Measurements from ENCODE around the gene SKAP1. TPM values are rescaled to one million over a fixed set of nuclear protein-coding genes. Genes with fewer than 3 reads are reported as not detected.

Gene SKAP1
- total RNA-seq, 1 experiment from 2014 or later: not detected

DNA sequence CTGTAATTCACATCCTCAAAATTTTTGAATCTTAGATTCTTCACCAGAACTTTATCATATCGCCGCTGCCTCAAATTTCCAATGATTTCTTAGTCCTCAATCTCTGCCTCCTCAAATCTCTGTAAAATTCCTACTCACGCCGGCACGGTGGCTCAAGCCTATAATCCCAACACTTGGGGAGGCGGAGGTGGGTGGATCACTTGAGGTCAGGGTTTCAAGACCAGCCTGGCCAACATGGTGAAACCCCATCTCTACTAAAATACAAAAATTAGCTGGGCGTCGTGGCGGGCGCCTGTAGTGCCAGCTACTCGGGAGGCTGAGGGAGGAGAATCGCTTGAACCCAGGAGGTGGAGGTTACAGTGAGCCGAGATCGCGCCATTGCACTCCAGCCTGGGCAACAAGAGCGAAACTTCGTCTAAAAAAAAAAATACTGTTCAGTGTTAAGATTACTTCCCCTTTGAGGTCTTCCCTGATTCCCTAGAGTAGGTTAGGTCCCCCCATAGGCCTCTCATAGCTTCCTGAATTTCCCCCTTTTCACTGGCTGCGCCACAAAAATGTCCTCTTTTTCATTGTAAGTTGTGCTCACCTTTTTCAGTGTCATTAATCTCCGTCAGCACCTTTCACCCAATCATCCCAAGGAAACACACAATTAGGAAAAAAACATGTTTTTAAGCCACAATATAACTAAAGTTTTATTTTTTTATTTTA is 327.8 kb downstream of the SKAP1 start:
- ChIA-PET CTCF (interaction anchor here (0.6 to 1.3 kb wide), 3 partner anchors 15 to 468 kb away, joined by 3 to 5 read pairs (median 4); no protein-coding TSS in a partner anchor), POLR2A (interaction anchor here (0.6 to 7.2 kb wide), 4 partner anchors 54 to 452 kb away, joined by 3 to 73 read pairs (median 6); partner anchors contain the start of genes NFE2L1 and PNPO)

DNA sequence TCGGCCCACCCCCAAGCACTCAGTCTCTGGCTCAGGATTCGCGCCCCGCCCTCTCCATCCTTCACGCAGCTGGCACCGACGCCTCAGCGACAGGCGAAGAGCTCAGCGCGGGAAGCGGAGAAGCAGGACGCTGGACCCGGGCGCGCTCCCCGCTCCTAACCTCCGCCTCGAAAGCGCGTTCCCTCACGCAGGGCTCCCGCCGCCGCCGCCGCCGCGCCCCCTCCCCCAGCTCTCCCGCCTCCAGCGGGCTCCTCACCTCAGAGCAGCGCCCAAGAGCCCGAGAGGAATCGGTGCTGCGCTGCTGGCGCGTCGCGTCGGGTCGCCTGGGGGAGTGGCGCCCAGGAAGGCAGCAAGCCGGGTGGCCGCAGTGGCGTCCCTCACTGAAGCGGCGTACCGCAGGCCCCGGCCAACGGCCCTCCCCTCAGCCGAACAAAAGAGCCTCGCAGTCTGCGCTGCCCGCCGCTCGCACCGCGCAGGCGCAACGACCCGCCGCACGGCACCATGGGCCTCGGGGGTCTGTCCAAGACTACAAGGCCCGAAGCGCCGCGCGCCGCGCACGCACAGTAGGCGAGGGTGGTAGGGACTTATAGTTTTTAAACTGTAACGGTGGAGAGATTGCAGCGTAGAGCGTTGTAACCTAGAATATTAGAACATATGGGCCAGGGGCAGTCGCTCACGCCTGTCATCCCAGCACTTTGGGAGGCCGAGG is 328.8 kb downstream of the SKAP1 start, which contains the start of gene CBX1:
Gene CBX1 (minus strand): TSS at position 467 of the 709 bp plus-strand sequence. CDS start 24,474 bp downstream, outside the sequence.
- Mint-ChIP-seq H3K9me3 (ENCODE audit: unreplicated experiment) (no peaks in the 10 kb centered on the region), H3K36me3 (ENCODE audit: insufficient read depth, unreplicated experiment) (no peaks in the 10 kb centered on the region), H3K4me1 (ENCODE audit: insufficient read depth, unreplicated experiment) (peaks cover 10% of the 10 kb centered on the region), H3K27me3 (ENCODE audit: insufficient read depth, unreplicated experiment) (no peaks in the 10 kb centered on the region), H3K27ac (ENCODE audit: low read depth, unreplicated experiment) (peak within 1 kb of the TSS; percentile 20), H3K4me3 (ENCODE audit: unreplicated experiment) (peak within 1 kb of the TSS; percentile 92)
- TF ChIP-seq, protein P1, sequence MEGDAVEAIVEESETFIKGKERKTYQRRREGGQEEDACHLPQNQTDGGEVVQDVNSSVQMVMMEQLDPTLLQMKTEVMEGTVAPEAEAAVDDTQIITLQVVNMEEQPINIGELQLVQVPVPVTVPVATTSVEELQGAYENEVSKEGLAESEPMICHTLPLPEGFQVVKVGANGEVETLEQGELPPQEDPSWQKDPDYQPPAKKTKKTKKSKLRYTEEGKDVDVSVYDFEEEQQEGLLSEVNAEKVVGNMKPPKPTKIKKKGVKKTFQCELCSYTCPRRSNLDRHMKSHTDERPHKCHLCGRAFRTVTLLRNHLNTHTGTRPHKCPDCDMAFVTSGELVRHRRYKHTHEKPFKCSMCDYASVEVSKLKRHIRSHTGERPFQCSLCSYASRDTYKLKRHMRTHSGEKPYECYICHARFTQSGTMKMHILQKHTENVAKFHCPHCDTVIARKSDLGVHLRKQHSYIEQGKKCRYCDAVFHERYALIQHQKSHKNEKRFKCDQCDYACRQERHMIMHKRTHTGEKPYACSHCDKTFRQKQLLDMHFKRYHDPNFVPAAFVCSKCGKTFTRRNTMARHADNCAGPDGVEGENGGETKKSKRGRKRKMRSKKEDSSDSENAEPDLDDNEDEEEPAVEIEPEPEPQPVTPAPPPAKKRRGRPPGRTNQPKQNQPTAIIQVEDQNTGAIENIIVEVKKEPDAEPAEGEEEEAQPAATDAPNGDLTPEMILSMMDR (IDR thresholded peaks at IDR 0.05; ENCODE audit: unreplicated experiment): no peak
- intact Hi-C loops (cut with micrococcal nuclease): loop anchor here (2.0 kb wide), 1 partner anchor 46 kb away; no protein-coding TSS in a partner anchor
- no TSS peak for BruUV-seq (replicated peaks)
- DNase-seq (ENCODE audit: unreplicated experiment): peak; percentile 91
- ChIA-PET POLR2A (interaction anchor here (0.5 to 7.2 kb wide), 19 partner anchors 6 to 193 kb away, joined by 3 to 73 read pairs (median 6); partner anchors contain the start of genes NFE2L1, PNPO and SNX11), CTCF (interaction anchor here (0.6 to 2.7 kb wide), 4 partner anchors 30 to 791 kb away, joined by 3 to 12 read pairs (median 4); partner anchors contain the start of gene ATP5MC1)

More for the DNA sequence above, 327.8 kb downstream of the SKAP1 start:
- Mint-ChIP-seq H3K4me1 (ENCODE audit: insufficient read depth, unreplicated experiment) (peaks cover 16% of the 10 kb centered on the region), H3K9me3 (ENCODE audit: unreplicated experiment) (no peaks in the 10 kb centered on the region), H3K4me3 (ENCODE audit: unreplicated experiment) (peak overlapping the region; percentile 92), H3K27ac (ENCODE audit: low read depth, unreplicated experiment) (no peak overlapping the region), H3K27me3 (ENCODE audit: insufficient read depth, unreplicated experiment) (no peaks in the 10 kb centered on the region), H3K36me3 (ENCODE audit: insufficient read depth, unreplicated experiment) (no peaks in the 10 kb centered on the region)
- intact Hi-C loops (cut with micrococcal nuclease): no loop called here
- no TSS peak for BruUV-seq (replicated peaks)
- DNase-seq (ENCODE audit: unreplicated experiment): no peak
- TF ChIP-seq, protein P1 (IDR thresholded peaks at IDR 0.05; ENCODE audit: unreplicated experiment): no peak

DNA sequence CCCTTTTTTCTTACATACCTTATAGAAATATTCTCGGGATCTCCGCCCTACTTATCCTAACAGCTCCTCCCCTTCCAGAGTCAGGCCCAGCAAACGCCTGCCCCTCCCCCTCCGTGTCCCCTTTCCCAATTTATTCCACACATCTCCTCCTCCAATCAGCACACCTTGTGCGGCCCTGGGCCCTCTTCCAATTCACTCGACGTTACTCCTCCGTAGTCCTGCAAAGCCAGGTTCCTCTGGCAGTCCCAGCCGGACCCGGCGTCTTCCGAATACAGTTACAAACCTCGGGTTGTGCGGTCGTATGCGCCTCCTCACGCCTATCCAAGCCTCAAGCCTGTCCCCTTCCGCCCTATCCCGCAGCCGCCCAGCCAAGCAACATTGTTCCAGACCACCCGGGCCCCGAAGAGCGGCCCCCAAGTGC is 329.4 kb downstream of the SKAP1 start:
- no TSS peak for BruUV-seq (replicated peaks)
- Mint-ChIP-seq H3K27me3 (ENCODE audit: insufficient read depth, unreplicated experiment) (no peaks in the 10 kb centered on the region), H3K4me1 (ENCODE audit: insufficient read depth, unreplicated experiment) (peaks cover 10% of the 10 kb centered on the region), H3K27ac (ENCODE audit: low read depth, unreplicated experiment) (peak overlapping the region; percentile 20), H3K9me3 (ENCODE audit: unreplicated experiment) (no peaks in the 10 kb centered on the region), H3K36me3 (ENCODE audit: insufficient read depth, unreplicated experiment) (no peaks in the 10 kb centered on the region), H3K4me3 (ENCODE audit: unreplicated experiment) (peak overlapping the region; percentile 92)
- TF ChIP-seq, protein P1 (IDR thresholded peaks at IDR 0.05; ENCODE audit: unreplicated experiment): no peak
- CTCF ChIA-PET: interaction anchor here (0.5 to 2.7 kb wide), 5 partner anchors 14 to 792 kb away, joined by 3 to 12 read pairs (median 4); partner anchors contain the start of gene ATP5MC1
- intact Hi-C loops (cut with micrococcal nuclease): loop anchor here (2.0 kb wide), 1 partner anchor 46 kb away; no protein-coding TSS in a partner anchor
- POLR2A ChIA-PET: interaction anchor here (0.5 to 7.2 kb wide), 21 partner anchors 7 to 1015 kb away, joined by 3 to 73 read pairs (median 5); partner anchors contain the start of genes NFE2L1, PNPO and SNX11
- peak; percentile 77 for DNase-seq (ENCODE audit: unreplicated experiment)

Measured in MCF 10A (cell line).